AG04449 (cell line): ENCODE data around the gene SPAG17.

Experiments used
- CTCF ChIA-PET: fragments of 350-600 bp; formaldehyde crosslinking; extraction: SDS; loops from one replicate; lab custom pipeline; 2021; ENCODE audit warnings: antibody characterized with exemption; lab: Yijun Ruan, JAX
- POLR2A ChIA-PET: fragments of 400-600, 350-600 bp; formaldehyde crosslinking; extraction: SDS; loops from one replicate; lab custom pipeline; 2020; ENCODE audit warnings: antibody characterized with exemption, inconsistent platforms; lab: Yijun Ruan, JAX
- DNase-seq: peaks from one replicate; pipeline ENCODE4 v3.0.0-alpha.2; 2010; ENCODE audit warnings: low read depth, low spot score
- H3K4me3 ChIP-seq: 2 replicates; pipeline ENCODE4 v1.5.1; 2011; ENCODE audit warnings: low read depth, mild to moderate bottlenecking, control low read depth, low read length
- CTCF ChIP-seq: IDR thresholded peaks from one replicate; pipeline ENCODE4 v1.5.1; 2011; ENCODE audit warnings: mild to moderate bottlenecking, moderate library complexity, low read length, control low read depth, inconsistent platforms; ENCODE audit not compliant: insufficient read depth; ENCODE audit errors: missing control alignments

SPAG17 gene

GRCh38 chr1:118210723-118211110, 25.7 kb upstream of the SPAG17 start:
- H3K4me3 ChIP-seq, result no peak overlapping the region
- CTCF ChIA-PET, result no interaction called here
- POLR2A ChIA-PET, result no interaction called here
- no peak for TF ChIP-seq CTCF
- DNase-seq, result no peak

- no peak for TF ChIP-seq CTCF
- ChIA-PET CTCF (no interaction called here), POLR2A (no interaction called here)
- no peak for DNase-seq
- no peak overlapping the region for H3K4me3 ChIP-seq
These were observed 25.2 kb upstream of the SPAG17 start for GRCh38 chr1:118210051-118210722.

- ChIA-PET CTCF (no interaction called here), POLR2A (no interaction called here)
- no peak for TF ChIP-seq CTCF
These were observed 24.6 kb upstream of the SPAG17 start for GRCh38 chr1:118209648-118210047.

GRCh38 chr1:118206966-118207365, 21.9 kb upstream of the SPAG17 start:
- TF ChIP-seq CTCF, result no peak
- ChIA-PET CTCF (no interaction called here), POLR2A (no interaction called here)
- no peak for DNase-seq
- H3K4me3 ChIP-seq, result no peak overlapping the region

More at GRCh38 chr1:118209648-118210047, 24.6 kb upstream of the SPAG17 start:
- no peak overlapping the region for H3K4me3 ChIP-seq
- no peak for DNase-seq

GRCh38 chr1:118204648-118205047, 19.6 kb upstream of the SPAG17 start:
- no peak for DNase-seq
- ChIA-PET CTCF (no interaction called here), POLR2A (no interaction called here)
- H3K4me3 ChIP-seq, result no peak overlapping the region
- TF ChIP-seq CTCF, result no peak

GRCh38 chr1:118204105-118204504, 19.1 kb upstream of the SPAG17 start:
- no peak overlapping the region for H3K4me3 ChIP-seq
- POLR2A ChIA-PET, result no interaction called here
- DNase-seq, result no peak
- TF ChIP-seq CTCF, result no peak
- CTCF ChIA-PET, result no interaction called here
